NCI-H2171 treated with DMSO at 0.1 percent for 48 hours (cell line): ENCODE results near the gene WNT5B.
"Not testable (repeated sequence)": the region's sequence is repeated elsewhere in the genome, so short reads cannot be mapped to it uniquely, and the experiment has no call there.

Source experiments
- DNase-seq: peaks from one replicate; lab custom pipeline; 2025; lab: John Stamatoyannopoulos, UW

Gene WNT5B

DNA sequence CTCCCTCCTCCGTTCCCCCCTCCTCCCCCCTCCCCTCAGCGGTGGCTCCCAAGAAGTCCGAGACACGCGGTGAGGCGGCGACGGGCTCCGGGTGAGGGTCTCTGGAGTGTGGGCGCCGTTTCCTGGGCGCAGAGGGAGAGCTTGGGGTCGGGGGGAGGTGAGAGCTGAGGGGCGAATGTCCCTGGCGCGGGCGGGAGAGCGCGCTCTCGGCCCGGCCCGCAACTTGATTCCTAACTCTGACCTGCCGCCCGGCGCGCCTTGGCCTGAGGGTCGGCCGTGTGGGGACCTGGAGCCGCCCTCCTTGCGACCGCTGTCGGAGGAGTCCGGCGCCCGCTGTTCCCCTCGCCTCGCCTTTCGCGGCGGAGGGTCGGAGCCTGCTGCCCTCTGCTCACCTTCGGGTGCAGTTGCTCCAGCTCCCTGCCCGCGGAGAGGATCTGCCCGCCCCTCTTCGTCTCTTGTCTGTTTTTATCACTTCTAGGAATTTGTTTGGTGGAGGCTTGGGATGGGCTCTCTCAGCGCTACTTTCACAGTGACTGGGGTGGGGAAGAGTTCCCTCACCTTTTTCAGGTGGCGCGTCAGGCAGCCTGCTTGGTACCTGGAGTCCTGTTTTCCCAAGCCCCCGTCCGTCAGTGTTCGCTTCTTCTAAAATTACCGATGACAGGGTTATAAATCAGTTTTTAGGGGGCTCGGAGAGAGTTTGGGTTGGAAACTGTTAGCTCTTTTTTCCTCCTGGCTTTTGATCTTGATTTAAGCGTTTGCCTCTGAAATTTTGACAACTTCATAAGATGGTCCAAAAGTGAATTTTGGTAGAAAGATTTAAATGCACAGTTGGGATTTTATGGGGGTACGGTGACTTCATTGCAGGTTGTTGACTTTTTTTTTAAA, 62.3 kb downstream of the WNT5B start:
- DNase-seq, result peak; percentile 67

DNA sequence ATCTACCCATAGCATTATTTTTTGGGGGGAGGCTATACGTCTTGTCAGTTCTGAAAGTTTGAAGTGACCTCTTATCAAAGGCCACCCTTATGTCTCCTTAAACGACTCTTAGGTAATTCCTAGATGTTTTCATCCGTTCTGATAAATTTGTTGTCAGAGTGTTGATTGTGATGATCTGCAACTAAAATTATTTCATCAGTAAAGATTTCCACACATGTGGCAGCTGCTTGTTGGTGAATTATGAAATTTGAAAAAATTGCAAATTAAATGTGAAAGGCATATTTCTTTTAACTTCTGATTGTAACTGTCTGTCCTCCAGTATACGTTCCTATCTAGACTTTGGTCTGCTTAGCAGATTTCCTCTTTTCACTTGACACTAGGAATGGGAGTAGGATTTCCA, 63.2 kb downstream of the WNT5B start:
- no peak for DNase-seq

- DNase-seq, result no peak
Observed at GRCh38 chr12:1692895-1693610, 64.0 kb downstream of the WNT5B start.

- not testable (repeated sequence) for DNase-seq
Observed at GRCh38 chr12:1695097-1695496, 66.1 kb downstream of the WNT5B start.

DNA sequence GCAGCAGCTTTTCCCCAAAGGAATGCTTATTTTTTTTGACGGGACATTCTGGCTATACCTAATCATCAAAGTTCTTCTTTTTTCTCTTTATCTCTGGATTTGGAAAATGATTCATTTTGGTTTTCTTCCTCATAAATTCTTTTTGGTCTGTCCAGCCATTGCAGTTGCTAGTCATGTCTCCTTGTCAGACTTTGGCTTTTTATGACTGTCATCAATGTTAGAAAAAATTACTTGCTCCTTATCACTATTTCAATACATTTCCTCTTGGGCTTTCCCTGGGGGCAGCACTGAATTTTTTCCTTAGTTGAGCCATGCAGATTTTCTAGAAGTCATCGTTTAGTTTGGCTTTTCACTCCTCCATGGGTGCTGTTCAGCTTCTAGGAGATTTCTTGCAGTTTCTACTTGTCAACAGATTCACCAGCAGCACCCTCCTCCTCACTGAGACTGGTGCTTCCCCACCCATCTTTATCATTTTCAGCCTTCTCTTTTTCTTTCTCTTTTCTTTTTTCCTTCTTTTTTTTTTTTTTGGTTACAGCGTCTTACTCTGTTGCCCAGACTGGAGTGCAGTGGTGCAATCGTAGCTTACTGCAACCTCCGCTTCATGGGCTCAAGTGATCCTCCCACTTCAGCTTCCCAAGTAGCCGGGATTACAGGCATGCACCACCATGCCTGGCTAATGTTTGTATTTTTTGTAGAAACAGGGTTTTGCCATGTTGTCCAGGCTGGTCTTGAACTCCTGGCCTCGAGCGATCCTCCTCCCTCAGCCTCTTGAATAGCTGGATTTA, 67.0 kb downstream of the WNT5B start:
- DNase-seq, result no peak

DNA sequence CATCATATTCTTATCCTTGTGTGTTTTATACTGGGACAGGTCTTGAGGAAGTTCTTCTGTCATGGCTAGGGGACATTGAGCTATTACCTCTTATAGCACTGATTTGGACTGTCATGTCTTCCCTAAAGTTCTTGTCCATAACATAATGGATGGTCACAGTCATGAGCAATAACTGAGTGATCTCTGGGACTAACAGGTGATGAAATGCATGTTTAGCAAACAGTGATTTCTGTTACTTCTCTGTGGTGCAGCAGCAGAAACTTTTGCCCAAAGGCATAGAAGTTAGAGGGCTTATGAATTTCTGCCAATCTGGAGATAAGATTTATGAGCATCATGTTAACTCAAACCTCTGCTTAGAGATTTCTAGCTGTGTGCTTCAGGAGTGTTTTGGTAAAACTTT, 67.8 kb downstream of the WNT5B start:
- no peak for DNase-seq
